Fibroblast of skin of right quadriceps (primary cell): ENCODE data around the gene ACAD9.
"Not testable (repeated sequence)": the region's sequence is repeated elsewhere in the genome, so short reads cannot be mapped to it uniquely, and the experiment has no call there.

ENCODE experiments used
- DNase-seq: peaks from one replicate; pipeline ENCODE4 v3.0.0-alpha.2; 2013

The ACAD9 gene

DNA sequence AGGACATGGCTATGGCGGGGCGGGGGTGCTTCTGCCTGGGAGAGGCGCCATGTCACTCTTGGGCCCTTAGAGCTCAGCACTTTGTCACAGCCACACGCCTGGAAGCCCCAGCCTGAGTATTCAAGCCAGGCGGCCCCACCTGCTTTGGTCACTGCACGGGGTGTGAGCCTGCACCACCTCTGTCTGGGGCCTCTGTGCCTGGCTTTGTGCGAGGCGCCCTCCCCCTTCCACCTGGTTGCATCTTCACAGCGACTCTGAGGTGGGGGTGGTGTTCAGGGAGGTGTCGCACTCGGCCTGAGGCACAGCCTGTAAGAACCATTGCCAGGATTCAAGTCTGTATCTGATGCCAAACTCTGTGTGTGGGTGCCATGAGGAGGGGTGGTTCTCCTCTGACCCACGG lies 24.1 kb downstream of the ACAD9 start:
- no peak for DNase-seq

DNA sequence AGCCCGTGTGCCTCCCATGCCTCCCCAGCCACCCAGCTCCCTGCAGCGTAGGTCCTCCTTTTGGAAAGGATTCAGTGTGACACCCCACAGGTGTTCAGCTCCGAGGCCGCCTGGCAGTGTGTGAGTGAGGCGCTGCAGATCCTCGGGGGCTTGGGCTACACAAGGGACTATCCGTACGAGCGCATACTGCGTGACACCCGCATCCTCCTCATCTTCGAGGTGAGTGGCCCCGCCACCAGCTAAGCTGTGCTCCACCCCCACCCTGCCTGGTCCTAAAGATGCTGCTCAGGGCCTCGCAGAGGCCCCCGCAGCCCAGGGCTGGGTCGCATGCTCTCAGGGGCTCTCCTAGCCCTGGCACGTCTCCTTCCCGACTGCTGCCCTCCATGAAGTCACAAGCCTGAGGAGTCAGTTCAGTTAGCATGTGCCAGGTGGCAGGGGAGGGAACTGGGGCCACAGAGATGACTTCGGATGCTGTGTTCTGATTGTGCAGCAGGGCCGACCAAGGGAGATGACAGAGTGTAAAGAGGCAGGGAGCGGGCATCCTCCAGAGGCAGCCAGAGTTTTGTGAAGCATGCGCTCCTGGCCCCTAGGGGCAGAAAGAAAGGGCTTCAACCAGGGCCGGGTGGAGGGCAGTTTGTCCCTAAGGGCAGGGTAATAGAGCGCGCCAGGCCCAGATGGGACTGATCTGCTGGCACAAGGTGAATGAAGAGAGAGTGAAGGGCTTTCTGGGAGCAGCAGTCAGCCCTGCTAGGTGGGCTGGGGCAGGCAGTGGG lies 26.8 kb downstream of the ACAD9 start:
- no peak for DNase-seq

GRCh38 chr3:128906804-128907525 lies 27.5 kb downstream of the ACAD9 start:
- DNase-seq, result no peak

GRCh38 chr3:128907706-128908445 lies 28.5 kb downstream of the ACAD9 start:
- DNase-seq, result no peak

DNA sequence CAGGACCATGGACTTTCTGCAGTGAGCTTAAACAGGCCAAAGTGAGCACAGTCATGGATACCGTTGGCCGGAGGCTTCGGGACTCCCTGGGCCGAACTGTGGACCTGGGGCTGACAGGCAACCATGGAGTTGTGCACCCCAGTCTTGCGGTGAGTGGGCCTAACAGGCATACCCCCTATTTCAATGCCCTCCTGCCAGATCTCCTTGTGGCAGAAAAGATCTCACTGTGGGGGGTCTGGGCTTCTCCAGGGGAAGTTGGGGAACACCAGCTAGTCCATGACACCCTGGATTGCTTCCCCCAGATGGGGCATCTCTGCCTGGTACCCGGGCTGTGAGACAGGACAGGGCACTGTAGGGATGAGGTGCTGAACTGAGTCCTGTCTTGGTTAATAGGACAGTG lies 29.5 kb downstream of the ACAD9 start:
- DNase-seq, result no peak

- DNase-seq, result no peak
These were observed 30.6 kb downstream of the ACAD9 start for GRCh38 chr3:128910006-128910405.

GRCh38 chr3:128911911-128912310 lies 32.5 kb downstream of the ACAD9 start:
- DNase-seq, result no peak

- no peak for DNase-seq
These were observed 35.7 kb downstream of the ACAD9 start for GRCh38 chr3:128914966-128915645.

- no peak for DNase-seq
These were observed 37.9 kb downstream of the ACAD9 start for GRCh38 chr3:128917291-128917690.

DNA sequence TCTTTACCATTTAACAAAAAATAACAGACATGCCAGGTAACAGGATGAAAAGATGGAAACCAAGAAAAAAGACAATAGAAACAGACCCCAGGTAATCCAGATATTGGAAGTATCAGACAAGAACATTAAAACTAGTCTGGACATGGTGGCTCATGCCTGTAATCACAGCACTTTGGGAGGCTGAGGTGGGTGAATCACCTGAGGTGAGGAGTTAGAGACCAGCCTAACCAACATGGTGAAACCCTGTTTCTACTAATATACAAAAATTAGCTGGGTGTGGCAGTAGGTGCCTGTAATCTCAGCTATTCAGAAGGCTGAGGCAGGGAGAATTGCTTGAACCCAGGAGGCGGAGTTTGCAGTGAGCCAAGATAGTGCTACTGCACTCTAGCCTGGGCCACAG lies 40.6 kb downstream of the ACAD9 start:
- no peak for DNase-seq

GRCh38 chr3:128922804-128923459 lies 43.5 kb downstream of the ACAD9 start:
- DNase-seq, result no peak

DNA sequence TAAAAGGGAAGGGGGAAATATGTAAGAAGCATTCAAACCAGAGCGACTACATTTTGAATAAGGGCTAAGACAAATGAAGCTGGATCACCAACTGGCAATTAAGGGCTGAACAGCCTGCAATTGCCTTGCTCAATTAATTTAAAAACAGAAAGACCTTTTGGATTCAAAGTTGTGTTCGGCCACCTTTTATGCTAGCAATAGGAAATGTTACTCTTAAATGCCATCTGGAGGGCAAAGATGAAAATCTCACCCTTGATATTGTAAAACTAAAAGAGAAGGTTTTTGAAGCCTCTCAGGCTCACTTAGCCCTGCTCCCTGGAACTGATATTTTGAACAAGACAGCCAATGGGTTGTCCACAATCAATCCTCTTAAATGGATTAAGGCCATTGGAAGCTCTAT lies 44.2 kb downstream of the ACAD9 start:
- no peak for DNase-seq

DNA sequence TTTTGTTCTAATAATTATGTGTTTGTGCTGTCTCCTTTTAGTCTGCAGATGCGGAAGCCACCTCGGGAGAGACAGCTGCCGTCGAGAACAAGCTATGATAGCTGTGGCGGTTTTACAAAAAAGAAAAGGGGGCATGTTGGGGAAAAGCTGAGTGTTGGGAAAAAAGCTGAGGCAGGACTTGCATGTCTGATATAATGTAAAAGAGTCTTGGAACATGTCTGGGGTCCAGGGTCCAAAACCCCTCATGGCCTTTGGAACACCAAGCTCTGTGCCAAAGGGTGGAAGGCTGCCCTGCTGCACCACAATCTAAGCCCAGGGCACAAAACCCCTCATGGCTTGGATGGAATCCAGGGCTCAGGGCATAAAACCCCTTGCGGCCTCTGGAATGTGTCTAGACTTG lies 44.6 kb downstream of the ACAD9 start:
- DNase-seq, result not testable (repeated sequence)

GRCh38 chr3:128929364-128929763 lies 49.9 kb downstream of the ACAD9 start:
- DNase-seq, result no peak

- no peak for DNase-seq
These were observed 51.6 kb downstream of the ACAD9 start for GRCh38 chr3:128931046-128931445.

GRCh38 chr3:128932516-128933212 lies 53.2 kb downstream of the ACAD9 start:
- DNase-seq, result no peak

DNA sequence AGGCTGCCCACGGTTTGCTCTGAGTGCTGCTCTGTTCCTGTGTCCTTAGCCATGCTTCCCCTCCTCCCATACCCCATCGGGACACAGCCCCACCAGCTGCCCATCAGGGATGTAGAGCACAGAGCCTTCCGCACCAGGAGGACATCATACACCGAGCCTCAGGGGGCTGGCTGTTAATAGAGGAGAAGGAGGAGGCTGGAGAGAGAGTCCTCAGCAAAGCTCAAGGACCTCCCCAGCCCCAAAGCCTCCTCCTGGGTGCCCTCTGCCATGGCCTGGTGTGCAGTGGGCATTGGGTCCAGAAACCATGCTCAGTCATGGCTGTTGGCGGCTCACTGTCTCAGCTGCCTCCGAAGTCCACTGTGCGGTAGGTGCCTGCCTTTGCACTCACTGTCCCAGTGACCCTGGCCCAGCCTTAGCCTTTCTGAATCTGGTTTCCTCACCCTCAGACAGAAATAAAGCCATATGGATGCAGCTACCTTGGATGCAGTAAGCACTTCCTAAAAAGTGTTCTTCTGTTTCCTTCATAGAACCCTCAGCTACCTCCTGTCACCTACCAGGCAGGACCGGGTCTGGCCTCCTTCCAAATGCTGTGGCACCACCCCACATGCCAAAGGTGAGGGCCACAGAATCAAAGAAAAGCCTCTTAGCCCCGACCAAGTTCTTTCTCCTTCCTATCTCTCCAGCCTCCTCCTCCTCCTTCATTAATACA lies 53.9 kb downstream of the ACAD9 start:
- DNase-seq, result no peak

- DNase-seq, result no peak
These were observed 54.5 kb downstream of the ACAD9 start for GRCh38 chr3:128933922-128934253.

DNA sequence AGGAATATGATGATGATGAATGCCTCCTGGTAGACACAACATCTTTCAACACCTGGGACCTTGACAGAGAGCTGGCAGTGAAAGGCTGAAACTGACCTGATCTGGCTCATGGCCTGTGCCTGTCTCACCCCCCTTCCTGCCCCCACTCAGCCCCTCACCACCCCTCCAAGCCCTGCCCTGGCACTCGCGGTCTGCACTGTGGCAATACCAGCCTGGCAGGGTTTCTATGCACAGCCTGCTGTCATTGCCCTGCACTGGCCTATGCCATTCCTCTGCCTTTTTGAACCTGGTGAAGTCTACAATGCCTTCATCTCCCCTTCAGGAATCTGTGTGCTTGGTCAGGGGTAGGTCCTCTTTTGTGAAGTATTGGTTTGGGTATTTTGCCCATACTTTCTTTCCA lies 56.5 kb downstream of the ACAD9 start:
- no peak for DNase-seq

DNA sequence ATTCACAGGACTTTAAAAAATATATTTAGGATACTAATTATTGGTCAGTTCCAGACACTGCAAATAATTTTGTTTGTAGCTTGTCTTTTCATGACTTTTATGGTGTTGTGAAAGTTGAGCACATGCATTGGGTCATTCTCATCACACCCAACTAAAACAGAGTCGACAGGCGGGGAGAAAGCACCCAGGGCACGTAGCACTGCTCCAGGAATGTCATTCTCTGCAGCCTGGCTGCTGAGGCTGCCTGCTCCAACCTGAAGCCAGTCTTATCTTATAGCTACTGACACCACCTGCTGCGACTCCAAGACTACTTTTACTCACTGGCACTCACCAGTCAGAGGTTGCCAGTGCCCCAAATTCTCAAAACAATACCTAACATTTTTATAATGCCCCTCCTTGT lies 56.9 kb downstream of the ACAD9 start:
- no peak for DNase-seq

- DNase-seq, result no peak
These were observed 60.8 kb downstream of the ACAD9 start for GRCh38 chr3:128940252-128940651.
